ENCODE data around the gene XRCC5. TPM values are rescaled to one million over a fixed set of nuclear protein-coding genes. Genes with fewer than 3 reads are reported as not detected.

XRCC5 gene
- total RNA-seq, 1 experiment from 2014 or later = 424 TPM

DNA sequence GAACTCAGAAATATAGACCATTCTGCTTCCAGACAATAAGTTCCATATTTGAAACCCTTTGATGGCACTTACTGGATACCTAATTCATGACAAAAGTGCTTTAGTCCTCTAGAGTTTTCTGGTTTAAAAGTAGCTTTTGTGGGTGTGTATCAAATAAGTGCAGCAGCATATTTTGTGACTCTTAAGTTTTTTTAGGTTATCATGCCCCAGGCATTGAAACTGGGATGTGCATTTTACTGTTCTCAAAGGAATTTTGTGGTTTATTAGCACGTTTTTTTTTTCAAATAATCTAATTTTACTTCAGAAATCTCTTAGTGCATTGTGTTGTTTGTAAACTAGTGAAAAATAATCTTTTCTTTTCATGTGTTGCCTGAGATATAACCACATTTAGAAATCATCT is 1.5 kb downstream of the XRCC5 start:
- Histone ChIP-seq H4K20me1 (ENCODE audit: insufficient read depth) (peaks cover 12% of the 10 kb centered on the region; the same call in 1 of the 2 replicates), H3K4me2 (ENCODE audit: low read length) (peak overlapping the region; percentile 77), H3K36me3 (ENCODE audit: control insufficient read depth in 1 of 2, insufficient read depth in 2 of 2, low read length in 2 of 2) (peaks cover 20 to 43% of the 10 kb centered on the region in 2 experiments; a peak in 3 of 4 replicates), H3K9me3 (ENCODE audit: control insufficient read depth in 1 of 2, insufficient read depth in 1 of 2, low read depth in 1 of 2, low read length in 2 of 2) (no peaks in the 10 kb centered on the region), H3K27me3 (ENCODE audit: insufficient read depth, low read length) (no peaks in the 10 kb centered on the region), H3K9me2 (ENCODE audit: insufficient read depth) (no peaks in the 10 kb centered on the region), H2AFZ (ENCODE audit: low read depth, low read length, poor library complexity, severe bottlenecking) (no peak overlapping the region), H3K9ac (ENCODE audit: low read length) (peak overlapping the region; percentile 90), H3K4me3 (replicated peaks in 1 of 2; ENCODE audit: low read depth in 1 of 2, low read length in 2 of 2) (peak overlapping the region; percentile 77 to 88), H3K79me2 (ENCODE audit: insufficient read depth, low read length) (peaks cover 59% of the 10 kb centered on the region), H3K4me1 (ENCODE audit: control insufficient read depth in 1 of 2, insufficient read depth in 2 of 2, low read length in 2 of 2) (peaks cover 7 to 30% of the 10 kb centered on the region in 2 experiments; a peak in 3 of 4 replicates), H3K27ac (ENCODE audit: low read depth, low read length) (peak overlapping the region; percentile 76; the same call in 1 of the 2 replicates)
- ChIA-PET POLR2A (interaction anchor here (1.0 kb wide), 1 partner anchor 29 kb away, joined by 4 read pairs; the partner anchor contains the start of genes PECR and TMEM169), CTCF (no interaction called here), RAD21 (ENCODE audit: low non-redundant PET in 1 of 2, low total read pairs in 2 of 2, uncharacterized antibody in 2 of 2, unreplicated experiment in 2 of 2) (no interaction called here)
- intact Hi-C loops (cut with micrococcal nuclease) = loop anchor here (1.0 to 5.0 kb wide), 3 partner anchors 292 to 556 kb away; no protein-coding TSS in a partner anchor
- no TSS peak for BruUV-seq (replicated peaks)
- TF ChIP-seq EZH2 (IDR thresholded peaks at IDR 0.05) = no peak
- TF ChIP-seq SIN3A (IDR thresholded peaks at IDR 0.05; ENCODE audit: low read depth) = no peak
- TF ChIP-seq SRF (IDR thresholded peaks at IDR 0.05; ENCODE audit: low read depth) = no peak
- no peak for TF ChIP-seq CEBPB (IDR thresholded peaks at IDR 0.05; ENCODE audit: low read depth)
- TF ChIP-seq JUND (IDR thresholded peaks at IDR 0.05) = no peak
- no peak for TF ChIP-seq ZFX (IDR thresholded peaks at IDR 0.05)
- TF ChIP-seq, protein P1, sequence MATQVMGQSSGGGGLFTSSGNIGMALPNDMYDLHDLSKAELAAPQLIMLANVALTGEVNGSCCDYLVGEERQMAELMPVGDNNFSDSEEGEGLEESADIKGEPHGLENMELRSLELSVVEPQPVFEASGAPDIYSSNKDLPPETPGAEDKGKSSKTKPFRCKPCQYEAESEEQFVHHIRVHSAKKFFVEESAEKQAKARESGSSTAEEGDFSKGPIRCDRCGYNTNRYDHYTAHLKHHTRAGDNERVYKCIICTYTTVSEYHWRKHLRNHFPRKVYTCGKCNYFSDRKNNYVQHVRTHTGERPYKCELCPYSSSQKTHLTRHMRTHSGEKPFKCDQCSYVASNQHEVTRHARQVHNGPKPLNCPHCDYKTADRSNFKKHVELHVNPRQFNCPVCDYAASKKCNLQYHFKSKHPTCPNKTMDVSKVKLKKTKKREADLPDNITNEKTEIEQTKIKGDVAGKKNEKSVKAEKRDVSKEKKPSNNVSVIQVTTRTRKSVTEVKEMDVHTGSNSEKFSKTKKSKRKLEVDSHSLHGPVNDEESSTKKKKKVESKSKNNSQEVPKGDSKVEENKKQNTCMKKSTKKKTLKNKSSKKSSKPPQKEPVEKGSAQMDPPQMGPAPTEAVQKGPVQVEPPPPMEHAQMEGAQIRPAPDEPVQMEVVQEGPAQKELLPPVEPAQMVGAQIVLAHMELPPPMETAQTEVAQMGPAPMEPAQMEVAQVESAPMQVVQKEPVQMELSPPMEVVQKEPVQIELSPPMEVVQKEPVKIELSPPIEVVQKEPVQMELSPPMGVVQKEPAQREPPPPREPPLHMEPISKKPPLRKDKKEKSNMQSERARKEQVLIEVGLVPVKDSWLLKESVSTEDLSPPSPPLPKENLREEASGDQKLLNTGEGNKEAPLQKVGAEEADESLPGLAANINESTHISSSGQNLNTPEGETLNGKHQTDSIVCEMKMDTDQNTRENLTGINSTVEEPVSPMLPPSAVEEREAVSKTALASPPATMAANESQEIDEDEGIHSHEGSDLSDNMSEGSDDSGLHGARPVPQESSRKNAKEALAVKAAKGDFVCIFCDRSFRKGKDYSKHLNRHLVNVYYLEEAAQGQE (IDR thresholded peaks at IDR 0.05; ENCODE audit: low read depth) = no peak
- TF ChIP-seq EGR1 (IDR thresholded peaks at IDR 0.05; ENCODE audit: low read depth) = no peak
- TF ChIP-seq ZNF274 (IDR thresholded peaks at IDR 0.05; ENCODE audit: low read depth, low read length) = no peak
- TF ChIP-seq, protein P2, sequence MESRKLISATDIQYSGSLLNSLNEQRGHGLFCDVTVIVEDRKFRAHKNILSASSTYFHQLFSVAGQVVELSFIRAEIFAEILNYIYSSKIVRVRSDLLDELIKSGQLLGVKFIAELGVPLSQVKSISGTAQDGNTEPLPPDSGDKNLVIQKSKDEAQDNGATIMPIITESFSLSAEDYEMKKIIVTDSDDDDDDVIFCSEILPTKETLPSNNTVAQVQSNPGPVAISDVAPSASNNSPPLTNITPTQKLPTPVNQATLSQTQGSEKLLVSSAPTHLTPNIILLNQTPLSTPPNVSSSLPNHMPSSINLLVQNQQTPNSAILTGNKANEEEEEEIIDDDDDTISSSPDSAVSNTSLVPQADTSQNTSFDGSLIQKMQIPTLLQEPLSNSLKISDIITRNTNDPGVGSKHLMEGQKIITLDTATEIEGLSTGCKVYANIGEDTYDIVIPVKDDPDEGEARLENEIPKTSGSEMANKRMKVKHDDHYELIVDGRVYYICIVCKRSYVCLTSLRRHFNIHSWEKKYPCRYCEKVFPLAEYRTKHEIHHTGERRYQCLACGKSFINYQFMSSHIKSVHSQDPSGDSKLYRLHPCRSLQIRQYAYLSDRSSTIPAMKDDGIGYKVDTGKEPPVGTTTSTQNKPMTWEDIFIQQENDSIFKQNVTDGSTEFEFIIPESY (IDR thresholded peaks at IDR 0.05; ENCODE audit: extremely low read depth, insufficient replicate concordance, low read length) = no peak
- no peak for TF ChIP-seq POLR2A (IDR thresholded peaks at IDR 0.05; ENCODE audit: borderline replicate concordance, extremely low read depth, insufficient read depth, insufficient read length)
- TF ChIP-seq FOSL1 (IDR thresholded peaks at IDR 0.05; ENCODE audit: low read depth) = no peak
- TF ChIP-seq, protein P3, sequence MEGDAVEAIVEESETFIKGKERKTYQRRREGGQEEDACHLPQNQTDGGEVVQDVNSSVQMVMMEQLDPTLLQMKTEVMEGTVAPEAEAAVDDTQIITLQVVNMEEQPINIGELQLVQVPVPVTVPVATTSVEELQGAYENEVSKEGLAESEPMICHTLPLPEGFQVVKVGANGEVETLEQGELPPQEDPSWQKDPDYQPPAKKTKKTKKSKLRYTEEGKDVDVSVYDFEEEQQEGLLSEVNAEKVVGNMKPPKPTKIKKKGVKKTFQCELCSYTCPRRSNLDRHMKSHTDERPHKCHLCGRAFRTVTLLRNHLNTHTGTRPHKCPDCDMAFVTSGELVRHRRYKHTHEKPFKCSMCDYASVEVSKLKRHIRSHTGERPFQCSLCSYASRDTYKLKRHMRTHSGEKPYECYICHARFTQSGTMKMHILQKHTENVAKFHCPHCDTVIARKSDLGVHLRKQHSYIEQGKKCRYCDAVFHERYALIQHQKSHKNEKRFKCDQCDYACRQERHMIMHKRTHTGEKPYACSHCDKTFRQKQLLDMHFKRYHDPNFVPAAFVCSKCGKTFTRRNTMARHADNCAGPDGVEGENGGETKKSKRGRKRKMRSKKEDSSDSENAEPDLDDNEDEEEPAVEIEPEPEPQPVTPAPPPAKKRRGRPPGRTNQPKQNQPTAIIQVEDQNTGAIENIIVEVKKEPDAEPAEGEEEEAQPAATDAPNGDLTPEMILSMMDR (IDR thresholded peaks at IDR 0.05 in 2 of 3, conservative IDR thresholded peaks at IDR 0.05 in 1 of 3; ENCODE audit: borderline replicate concordance in 1 of 3, insufficient read depth in 1 of 3, low read depth in 2 of 3, low read length in 2 of 3) = no peak
- TF ChIP-seq CBX3 (IDR thresholded peaks at IDR 0.05; ENCODE audit: low read depth) = no peak
- ATAC-seq = no peak
- DNase-seq (ENCODE audit: low read depth, low spot score) = no peak

Data from HCT116 (cell line).